Measurements from ENCODE around the gene DCAF5.
"Not testable (repeated sequence)": the region's sequence is repeated elsewhere in the genome, so short reads cannot be mapped to it uniquely, and the experiment has no call there.

Gene DCAF5

DNA sequence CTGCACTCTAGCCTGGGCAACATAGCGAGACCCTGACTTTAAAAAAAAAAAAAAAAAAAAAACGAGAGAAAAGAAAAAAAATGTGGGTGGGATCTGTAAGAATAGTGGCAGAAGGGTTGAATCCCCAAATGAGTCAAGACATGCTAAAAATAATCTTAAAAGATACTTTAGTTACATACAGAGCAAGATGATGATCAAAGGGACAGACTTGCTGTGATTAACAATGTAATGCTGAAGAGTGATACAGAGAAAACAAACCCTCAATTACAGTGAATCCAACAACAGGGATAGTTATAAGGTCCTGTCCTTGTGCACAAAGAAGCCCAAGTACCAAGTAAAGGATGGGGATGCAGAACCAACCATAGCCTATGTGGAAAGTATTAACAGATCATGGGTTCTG, 80.3 kb downstream of the DCAF5 start:
- Histone ChIP-seq H3K14ac (ENCODE audit: low read length) (no peak overlapping the region), H3K36me3 (replicated peaks in 1 of 2; ENCODE audit: control insufficient read depth in 2 of 2, insufficient read depth in 2 of 2, low read length in 2 of 2) (peaks cover 2 to 81% of the 10 kb centered on the region in 2 donors), H3K27me3 (ENCODE audit: control insufficient read depth in 3 of 3, insufficient read depth in 3 of 3, low read depth in 1 of 3, low read length in 3 of 3) (no peaks in the 10 kb centered on the region), H3K4me1 (ENCODE audit: control insufficient read depth in 2 of 2, insufficient read depth in 1 of 2, low read depth in 1 of 2, low read length in 2 of 2) (peaks cover 0 to 2% of the 10 kb centered on the region in 2 donors), H3K4ac (ENCODE audit: low read length) (no peak overlapping the region), H4K8ac (ENCODE audit: low read depth, low read length) (no peak overlapping the region), H2BK12ac (ENCODE audit: low read length) (no peak overlapping the region), H2BK15ac (ENCODE audit: low read length) (no peak overlapping the region), H2AFZ (ENCODE audit: low read length) (no peak overlapping the region), H3K4me2 (ENCODE audit: insufficient read depth, low read length, poor library complexity, severe bottlenecking) (no peak overlapping the region), H3K79me1 (ENCODE audit: low read depth, low read length) (no peaks in the 10 kb centered on the region), H3K23ac (ENCODE audit: low read depth, low read length, poor library complexity) (no peak overlapping the region), H2BK120ac (ENCODE audit: low read depth, low read length) (no peak overlapping the region), H3K9ac (ENCODE audit: low read depth, low read length, poor library complexity) (no peak overlapping the region), H2BK5ac (ENCODE audit: low read length) (no peak overlapping the region), H3K27ac (replicated peaks; ENCODE audit: low read length) (no peak overlapping the region), H2AK5ac (ENCODE audit: low read depth, low read length) (no peak overlapping the region), H4K91ac (ENCODE audit: low read depth, low read length, poor library complexity) (no peak overlapping the region), H3K9me3 (replicated peaks in 1 of 2; ENCODE audit: control insufficient read depth in 2 of 2, insufficient read depth in 1 of 2, low read depth in 1 of 2, low read length in 2 of 2) (no peaks in the 10 kb centered on the region), H3K18ac (ENCODE audit: low read length) (no peak overlapping the region), H3K4me3 (ENCODE audit: low read length in 2 of 2) (no peak overlapping the region)
- no peak for DNase-seq (ENCODE audit: low spot score)
- no CpG with 5 or more reads among the region's 2 CpGs for WGBS, 2 donors (ENCODE audit: extremely low coverage in 2 of 2, insufficient read length in 2 of 2, insufficient replicate concordance in 1 of 2)

DNA sequence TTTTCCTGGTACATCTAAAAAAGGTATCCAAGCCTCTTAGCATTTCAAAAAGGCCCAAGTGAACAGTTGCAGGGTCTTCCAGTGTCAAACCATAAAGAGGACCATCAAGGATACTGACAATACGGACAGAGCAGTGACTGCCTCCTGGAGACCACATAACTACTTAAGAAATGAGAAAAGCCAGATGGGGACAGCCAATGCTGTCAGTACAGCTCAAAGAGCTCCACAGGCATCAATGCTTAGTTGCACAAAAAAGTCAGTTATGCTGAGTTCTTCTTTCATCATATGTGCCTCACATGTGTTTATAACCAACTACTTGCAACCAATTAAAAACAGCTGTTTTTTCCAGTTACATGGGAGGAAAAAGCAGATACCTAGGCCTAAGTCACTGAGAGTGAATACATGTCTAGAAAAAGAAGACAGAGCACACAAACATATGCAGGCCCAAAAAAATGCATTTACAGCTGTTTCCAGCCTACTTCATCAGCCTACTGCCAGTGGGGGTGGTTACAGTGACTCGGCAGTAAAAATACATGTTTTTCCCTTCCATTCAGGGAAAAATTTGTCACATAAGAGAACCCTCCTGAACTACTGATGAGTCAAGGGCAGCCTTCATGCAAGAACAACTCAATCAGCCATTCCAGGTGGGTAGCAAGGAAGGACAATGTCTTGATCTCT, 84.0 kb downstream of the DCAF5 start:
- H2BK5ac ChIP-seq (ENCODE audit: low read length) = no peak overlapping the region
- no peak overlapping the region for H4K91ac ChIP-seq (ENCODE audit: low read depth, low read length, poor library complexity)
- no peaks in the 10 kb centered on the region for H3K27me3 ChIP-seq (ENCODE audit: control insufficient read depth in 3 of 3, insufficient read depth in 3 of 3, low read depth in 1 of 3, low read length in 3 of 3)
- no peak overlapping the region for H3K9ac ChIP-seq (ENCODE audit: low read depth, low read length, poor library complexity)
- H2AK5ac ChIP-seq (ENCODE audit: low read depth, low read length) = no peak overlapping the region
- H3K4me2 ChIP-seq (ENCODE audit: insufficient read depth, low read length, poor library complexity, severe bottlenecking) = no peak overlapping the region
- H3K36me3 ChIP-seq (replicated peaks in 1 of 2; ENCODE audit: control insufficient read depth in 2 of 2, insufficient read depth in 2 of 2, low read length in 2 of 2) = peaks cover 2 to 77% of the 10 kb centered on the region in 2 donors
- peaks cover 0 to 2% of the 10 kb centered on the region in 2 donors for H3K4me1 ChIP-seq (ENCODE audit: control insufficient read depth in 2 of 2, insufficient read depth in 1 of 2, low read depth in 1 of 2, low read length in 2 of 2)
- no peaks in the 10 kb centered on the region for H3K9me3 ChIP-seq (replicated peaks in 1 of 2; ENCODE audit: control insufficient read depth in 2 of 2, insufficient read depth in 1 of 2, low read depth in 1 of 2, low read length in 2 of 2)
- no peak overlapping the region for H3K27ac ChIP-seq (replicated peaks; ENCODE audit: low read length)
- no peak overlapping the region for H3K18ac ChIP-seq (ENCODE audit: low read length)
- no peak overlapping the region for H4K8ac ChIP-seq (ENCODE audit: low read depth, low read length)
- no peak overlapping the region for H3K4ac ChIP-seq (ENCODE audit: low read length)
- no peak overlapping the region for H3K14ac ChIP-seq (ENCODE audit: low read length)
- no peak overlapping the region for H3K23ac ChIP-seq (ENCODE audit: low read depth, low read length, poor library complexity)
- H2BK120ac ChIP-seq (ENCODE audit: low read depth, low read length) = no peak overlapping the region
- H2BK15ac ChIP-seq (ENCODE audit: low read length) = no peak overlapping the region
- H2BK12ac ChIP-seq (ENCODE audit: low read length) = no peak overlapping the region
- DNase-seq (ENCODE audit: low spot score) = no peak
- no peaks in the 10 kb centered on the region for H3K79me1 ChIP-seq (ENCODE audit: low read depth, low read length)
- H2AFZ ChIP-seq (ENCODE audit: low read length) = no peak overlapping the region
- H3K4me3 ChIP-seq (ENCODE audit: low read length in 2 of 2) = no peak overlapping the region
- no CpG with 5 or more reads among the region's 2 CpGs for WGBS, 2 donors (ENCODE audit: extremely low coverage in 2 of 2, insufficient read length in 2 of 2, insufficient replicate concordance in 1 of 2)

DNA sequence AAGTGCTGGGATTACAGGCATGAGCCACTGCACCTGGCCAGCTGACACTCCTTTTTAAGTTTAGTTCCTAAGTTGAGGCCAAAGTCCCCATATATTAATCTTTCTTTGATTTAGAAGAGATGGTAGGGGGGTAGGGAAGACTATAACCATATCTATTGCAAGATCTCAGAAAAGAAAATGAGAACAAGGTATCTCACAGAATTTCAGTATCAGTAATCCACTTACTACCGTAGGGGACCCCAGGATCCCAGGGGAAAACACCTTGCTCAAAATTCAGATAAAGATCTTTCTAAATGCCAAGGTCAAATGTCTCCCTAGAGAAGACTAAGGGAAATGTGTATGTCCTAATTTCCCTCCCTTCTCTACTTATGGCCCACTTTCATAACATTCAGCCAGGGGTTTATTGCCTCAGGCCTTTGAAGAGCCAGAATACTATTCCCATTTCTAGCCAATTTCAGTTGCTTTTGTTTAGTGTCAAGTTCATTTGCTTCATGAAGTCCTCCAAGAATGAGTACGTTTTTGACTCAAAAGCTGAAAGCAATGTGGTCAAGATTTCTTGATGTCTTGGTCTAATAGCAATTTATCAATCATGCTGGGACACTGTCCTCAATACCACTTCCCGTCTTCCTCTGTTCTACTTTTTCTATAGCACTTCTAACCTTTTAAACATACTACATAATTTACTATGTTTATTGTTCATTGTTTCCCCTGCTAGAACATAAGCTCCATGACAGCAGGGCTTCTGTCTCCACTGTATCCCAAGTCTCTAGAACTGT, 86.3 kb downstream of the DCAF5 start:
- no peak overlapping the region for H3K4me2 ChIP-seq (ENCODE audit: insufficient read depth, low read length, poor library complexity, severe bottlenecking)
- no peak overlapping the region for H3K27ac ChIP-seq (replicated peaks; ENCODE audit: low read length)
- H2AK5ac ChIP-seq (ENCODE audit: low read depth, low read length) = no peak overlapping the region
- no peak overlapping the region for H3K18ac ChIP-seq (ENCODE audit: low read length)
- H2BK5ac ChIP-seq (ENCODE audit: low read length) = no peak overlapping the region
- no peak overlapping the region for H3K4ac ChIP-seq (ENCODE audit: low read length)
- H3K4me1 ChIP-seq (ENCODE audit: control insufficient read depth in 2 of 2, insufficient read depth in 1 of 2, low read depth in 1 of 2, low read length in 2 of 2) = no peaks in the 10 kb centered on the region
- H3K36me3 ChIP-seq (replicated peaks in 1 of 2; ENCODE audit: control insufficient read depth in 2 of 2, insufficient read depth in 2 of 2, low read length in 2 of 2) = peaks cover 2 to 78% of the 10 kb centered on the region in 2 donors
- no peaks in the 10 kb centered on the region for H3K27me3 ChIP-seq (ENCODE audit: control insufficient read depth in 3 of 3, insufficient read depth in 3 of 3, low read depth in 1 of 3, low read length in 3 of 3)
- no peak overlapping the region for H3K4me3 ChIP-seq (ENCODE audit: low read length in 2 of 2)
- H2BK15ac ChIP-seq (ENCODE audit: low read length) = no peak overlapping the region
- no peak overlapping the region for H2AFZ ChIP-seq (ENCODE audit: low read length)
- no peak overlapping the region for H4K8ac ChIP-seq (ENCODE audit: low read depth, low read length)
- no peak overlapping the region for H3K23ac ChIP-seq (ENCODE audit: low read depth, low read length, poor library complexity)
- H2BK120ac ChIP-seq (ENCODE audit: low read depth, low read length) = no peak overlapping the region
- no peak overlapping the region for H3K9ac ChIP-seq (ENCODE audit: low read depth, low read length, poor library complexity)
- no peak overlapping the region for H4K91ac ChIP-seq (ENCODE audit: low read depth, low read length, poor library complexity)
- no peak overlapping the region for H3K14ac ChIP-seq (ENCODE audit: low read length)
- H2BK12ac ChIP-seq (ENCODE audit: low read length) = no peak overlapping the region
- no CpG with 5 or more reads among the region's 3 CpGs for WGBS, 2 donors (ENCODE audit: extremely low coverage in 2 of 2, insufficient read length in 2 of 2, insufficient replicate concordance in 1 of 2)
- H3K9me3 ChIP-seq (replicated peaks in 1 of 2; ENCODE audit: control insufficient read depth in 2 of 2, insufficient read depth in 1 of 2, low read depth in 1 of 2, low read length in 2 of 2) = no peaks in the 10 kb centered on the region
- no peak for DNase-seq (ENCODE audit: low spot score)
- H3K79me1 ChIP-seq (ENCODE audit: low read depth, low read length) = no peaks in the 10 kb centered on the region

DNA sequence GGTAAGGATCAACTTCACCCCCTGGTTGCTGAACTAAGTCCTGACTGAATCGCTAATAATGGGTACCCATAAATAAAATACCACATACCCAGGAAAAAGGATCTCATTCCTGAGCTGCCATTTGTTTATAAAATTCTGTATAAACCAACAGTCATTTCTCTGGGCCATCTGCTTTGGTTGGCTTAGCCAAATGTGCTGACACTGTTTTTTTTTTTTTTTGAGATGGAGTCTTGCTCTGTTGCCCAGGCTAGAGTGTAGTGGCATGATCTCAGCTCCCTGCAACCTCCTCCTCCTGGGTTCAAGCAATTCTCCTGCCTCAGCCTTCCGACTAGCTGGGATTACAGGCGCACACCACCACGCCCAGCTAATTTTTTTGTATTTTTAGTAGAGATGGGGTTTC, 87.0 kb downstream of the DCAF5 start:
- H2BK12ac ChIP-seq (ENCODE audit: low read length); H3K4me3 ChIP-seq (ENCODE audit: low read length in 2 of 2); H2BK120ac ChIP-seq (ENCODE audit: low read depth, low read length); H3K4me1 ChIP-seq (ENCODE audit: control insufficient read depth in 2 of 2, insufficient read depth in 1 of 2, low read depth in 1 of 2, low read length in 2 of 2); H3K9ac ChIP-seq (ENCODE audit: low read depth, low read length, poor library complexity); DNase-seq (ENCODE audit: low spot score); H3K14ac ChIP-seq (ENCODE audit: low read length); H3K18ac ChIP-seq (ENCODE audit: low read length); H2BK15ac ChIP-seq (ENCODE audit: low read length); H3K4ac ChIP-seq (ENCODE audit: low read length); H3K23ac ChIP-seq (ENCODE audit: low read depth, low read length, poor library complexity); H2AK5ac ChIP-seq (ENCODE audit: low read depth, low read length); H3K9me3 ChIP-seq (replicated peaks in 1 of 2; ENCODE audit: control insufficient read depth in 2 of 2, insufficient read depth in 1 of 2, low read depth in 1 of 2, low read length in 2 of 2); H3K27me3 ChIP-seq (ENCODE audit: control insufficient read depth in 3 of 3, insufficient read depth in 3 of 3, low read depth in 1 of 3, low read length in 3 of 3); H3K27ac ChIP-seq (replicated peaks; ENCODE audit: low read length); H3K4me2 ChIP-seq (ENCODE audit: insufficient read depth, low read length, poor library complexity, severe bottlenecking); H4K91ac ChIP-seq (ENCODE audit: low read depth, low read length, poor library complexity); H3K79me1 ChIP-seq (ENCODE audit: low read depth, low read length); H2AFZ ChIP-seq (ENCODE audit: low read length); H2BK5ac ChIP-seq (ENCODE audit: low read length); H4K8ac ChIP-seq (ENCODE audit: low read depth, low read length): not testable (repeated sequence)
- peaks cover 0 to 78% of the 10 kb centered on the region in 2 donors for H3K36me3 ChIP-seq (replicated peaks in 1 of 2; ENCODE audit: control insufficient read depth in 2 of 2, insufficient read depth in 2 of 2, low read length in 2 of 2)
- no CpG with 5 or more reads among the region's 4 CpGs for whole genome bisulfite sequencing, 2 donors (ENCODE audit: extremely low coverage in 2 of 2, insufficient read length in 2 of 2, insufficient replicate concordance in 1 of 2)

Data from neuronal stem cell (in vitro differentiated cells).